ENCODE data around the gene GNAQ. TPM values are rescaled to one million over a fixed set of nuclear protein-coding genes. Genes with fewer than 3 reads are reported as not detected.

GNAQ gene
- total RNA-seq, 6 experiments from 2014 or later, result 41.6 to 45.8 (median 44.3) TPM

DNA sequence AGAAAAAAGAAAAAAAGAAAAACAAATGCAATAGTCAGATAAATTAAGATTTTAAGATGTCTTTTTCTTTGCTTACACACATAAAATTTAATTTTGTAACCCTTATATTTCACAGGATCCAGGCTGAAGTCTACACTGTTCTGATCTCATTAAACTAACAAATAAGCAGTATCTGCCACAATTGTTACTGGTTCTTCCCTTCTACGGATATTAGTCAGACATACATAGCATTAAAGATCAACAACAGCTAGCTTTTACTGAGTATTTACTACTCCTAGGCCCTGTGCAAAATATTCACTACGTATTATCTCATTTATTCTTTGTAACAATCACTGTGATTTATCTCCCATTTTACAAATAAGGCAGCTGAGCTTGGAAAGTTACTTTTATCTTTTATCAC, 34.9 kb downstream of the GNAQ start:
- no peak for DNase-seq
- H3K36me3 Mint-ChIP-seq (ENCODE audit: low read depth), result peaks cover 5% of the 10 kb centered on the region; the same call in 1 of the 2 replicates
- no peak overlapping the region for H3K27ac Mint-ChIP-seq
- TF ChIP-seq, protein P1, sequence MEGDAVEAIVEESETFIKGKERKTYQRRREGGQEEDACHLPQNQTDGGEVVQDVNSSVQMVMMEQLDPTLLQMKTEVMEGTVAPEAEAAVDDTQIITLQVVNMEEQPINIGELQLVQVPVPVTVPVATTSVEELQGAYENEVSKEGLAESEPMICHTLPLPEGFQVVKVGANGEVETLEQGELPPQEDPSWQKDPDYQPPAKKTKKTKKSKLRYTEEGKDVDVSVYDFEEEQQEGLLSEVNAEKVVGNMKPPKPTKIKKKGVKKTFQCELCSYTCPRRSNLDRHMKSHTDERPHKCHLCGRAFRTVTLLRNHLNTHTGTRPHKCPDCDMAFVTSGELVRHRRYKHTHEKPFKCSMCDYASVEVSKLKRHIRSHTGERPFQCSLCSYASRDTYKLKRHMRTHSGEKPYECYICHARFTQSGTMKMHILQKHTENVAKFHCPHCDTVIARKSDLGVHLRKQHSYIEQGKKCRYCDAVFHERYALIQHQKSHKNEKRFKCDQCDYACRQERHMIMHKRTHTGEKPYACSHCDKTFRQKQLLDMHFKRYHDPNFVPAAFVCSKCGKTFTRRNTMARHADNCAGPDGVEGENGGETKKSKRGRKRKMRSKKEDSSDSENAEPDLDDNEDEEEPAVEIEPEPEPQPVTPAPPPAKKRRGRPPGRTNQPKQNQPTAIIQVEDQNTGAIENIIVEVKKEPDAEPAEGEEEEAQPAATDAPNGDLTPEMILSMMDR (IDR thresholded peaks at IDR 0.05), result no peak
- H3K4me1 Mint-ChIP-seq (ENCODE audit: low read depth), result peaks cover 52% of the 10 kb centered on the region
- no peaks in the 10 kb centered on the region for H3K27me3 Mint-ChIP-seq (ENCODE audit: insufficient read depth)
- no peak overlapping the region for H3K4me3 Mint-ChIP-seq
- no peaks in the 10 kb centered on the region for H3K9me3 Mint-ChIP-seq

DNA sequence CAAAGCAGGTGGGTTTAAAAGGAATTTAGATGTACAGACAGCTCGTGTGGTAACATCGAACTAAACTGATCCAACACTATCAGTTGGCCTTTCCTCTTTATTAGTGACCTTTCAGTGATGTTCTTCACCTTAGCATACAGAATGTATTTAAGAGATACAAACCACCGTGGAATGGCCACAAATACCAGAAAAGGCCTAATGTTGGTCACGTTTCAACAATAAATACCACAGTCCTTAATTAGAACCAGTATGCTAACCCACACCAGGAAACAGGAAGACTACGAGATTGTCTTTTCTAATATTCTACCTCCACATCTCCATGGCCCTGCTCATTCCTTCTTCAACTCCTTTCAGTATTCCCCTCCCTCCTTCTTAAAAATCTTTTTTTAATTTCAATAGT, 40.4 kb downstream of the GNAQ start:
- Mint-ChIP-seq H3K4me3 (no peak overlapping the region), H3K4me1 (ENCODE audit: low read depth) (peaks cover 9% of the 10 kb centered on the region; the same call in 1 of the 2 replicates), H3K27ac (no peak overlapping the region), H3K9me3 (no peaks in the 10 kb centered on the region), H3K27me3 (ENCODE audit: insufficient read depth) (no peaks in the 10 kb centered on the region), H3K36me3 (ENCODE audit: low read depth) (peaks cover 10% of the 10 kb centered on the region; the same call in 1 of the 2 replicates)
- TF ChIP-seq, protein P1 (IDR thresholded peaks at IDR 0.05), result no peak
- DNase-seq, result no peak

DNA sequence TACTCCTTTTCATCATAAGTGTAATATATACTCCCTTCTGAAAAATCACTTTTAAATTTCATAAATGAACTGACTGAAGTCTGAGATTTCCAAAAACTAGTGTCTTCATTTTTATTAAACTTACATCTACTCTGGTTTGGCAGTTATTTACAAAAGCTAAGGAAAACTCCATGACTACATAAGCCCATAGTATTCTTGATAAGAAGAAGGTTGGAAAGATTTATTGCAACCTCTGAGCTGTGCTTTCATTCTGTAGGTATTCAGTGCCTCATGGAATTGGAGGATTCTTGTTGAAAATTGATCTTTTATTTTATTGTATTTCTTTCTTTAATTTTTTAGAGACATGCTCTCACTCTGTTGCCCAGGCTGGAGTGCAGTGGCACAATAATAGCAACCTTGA, 41.7 kb downstream of the GNAQ start:
- Mint-ChIP-seq H3K4me3 (no peak overlapping the region), H3K4me1 (ENCODE audit: low read depth) (peaks cover 12% of the 10 kb centered on the region), H3K27ac (no peak overlapping the region), H3K36me3 (ENCODE audit: low read depth) (peaks cover 10% of the 10 kb centered on the region; the same call in 1 of the 2 replicates), H3K27me3 (ENCODE audit: insufficient read depth) (no peaks in the 10 kb centered on the region), H3K9me3 (no peaks in the 10 kb centered on the region)
- DNase-seq, result no peak
- TF ChIP-seq, protein P1 (IDR thresholded peaks at IDR 0.05), result no peak

DNA sequence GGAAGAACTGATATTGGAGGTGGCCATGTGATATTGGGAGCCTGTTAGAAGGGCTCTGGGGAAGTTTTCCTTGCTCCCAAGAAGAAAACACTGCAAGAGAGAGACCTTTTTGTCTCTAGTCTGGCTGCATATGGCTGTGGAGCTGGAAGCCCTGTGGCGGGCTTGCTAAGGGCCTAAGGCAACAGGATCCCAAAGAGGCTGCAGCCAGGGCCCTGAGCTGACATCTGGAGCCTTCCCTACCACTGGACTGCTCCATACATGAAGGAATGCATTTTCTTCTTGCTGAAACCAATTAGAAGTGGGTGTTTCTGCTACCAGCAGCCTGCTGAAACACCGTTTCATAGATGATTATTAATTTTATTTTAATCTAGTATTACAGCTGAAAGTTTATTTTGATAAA, 42.2 kb downstream of the GNAQ start:
- Mint-ChIP-seq H3K9me3 (no peaks in the 10 kb centered on the region), H3K27ac (no peak overlapping the region)
- TF ChIP-seq, protein P1 (IDR thresholded peaks at IDR 0.05), result no peak

DNA sequence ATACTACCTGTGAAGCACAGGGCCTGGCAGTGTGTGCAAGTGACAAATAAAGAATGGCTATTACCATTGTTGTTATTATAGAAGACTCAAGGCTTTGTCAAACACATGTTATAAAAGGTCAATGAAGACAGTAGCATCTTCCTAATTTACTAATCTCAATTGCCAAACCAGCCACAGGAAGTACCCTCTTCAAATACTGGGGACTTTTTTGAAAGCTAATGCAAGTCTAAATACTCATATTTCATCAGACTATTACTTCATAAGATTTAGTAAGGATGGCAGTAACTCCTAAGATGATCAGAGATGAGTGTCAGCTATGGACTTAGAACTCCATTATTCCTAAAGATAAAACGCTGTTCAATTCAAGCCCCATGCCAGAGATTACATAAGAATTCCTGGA, 43.0 kb downstream of the GNAQ start:
- no peak overlapping the region for H3K4me3 Mint-ChIP-seq
- no peak overlapping the region for H3K27ac Mint-ChIP-seq
- no peaks in the 10 kb centered on the region for H3K27me3 Mint-ChIP-seq (ENCODE audit: insufficient read depth)
- H3K4me1 Mint-ChIP-seq (ENCODE audit: low read depth), result peaks cover 11% of the 10 kb centered on the region
- DNase-seq, result no peak
- TF ChIP-seq, protein P1 (IDR thresholded peaks at IDR 0.05), result no peak
- H3K36me3 Mint-ChIP-seq (ENCODE audit: low read depth), result peaks cover 10% of the 10 kb centered on the region; the same call in 1 of the 2 replicates
- no peaks in the 10 kb centered on the region for H3K9me3 Mint-ChIP-seq

More for the DNA sequence above, 42.2 kb downstream of the GNAQ start:
- H3K27me3 Mint-ChIP-seq (ENCODE audit: insufficient read depth), result no peaks in the 10 kb centered on the region
- peaks cover 13% of the 10 kb centered on the region for H3K4me1 Mint-ChIP-seq (ENCODE audit: low read depth)
- peaks cover 10% of the 10 kb centered on the region; the same call in 1 of the 2 replicates for H3K36me3 Mint-ChIP-seq (ENCODE audit: low read depth)
- no peak overlapping the region for H3K4me3 Mint-ChIP-seq
- no peak for DNase-seq

Measured in HFFc6 (cell line).